K562 (cell line): ENCODE results near the gene NCOA3. TPM values are rescaled to one million over a fixed set of nuclear protein-coding genes. Genes with fewer than 3 reads are reported as not detected.

ENCODE experiments used
- ATAC-seq: fragments of 200-7000 bp; cut with Tn5 transposase; 3 replicates; pipeline ENCODE4 v1.9.1; 2020; ENCODE audit warnings: moderate library complexity
- BruUV-seq: library from RNA; stranded (reverse); fragments of 400-500 nt; replicated peaks from 2 replicates; lab custom pipeline; 2021; lab: Mats Ljungman, UMichigan
- CTCF ChIA-PET: fragments of 300-600 bp; formaldehyde crosslinking; extraction: SDS; loops from one replicate; lab custom pipeline; 2021; ENCODE audit warnings: low intra/inter-chr PET ratio; lab: Yijun Ruan, JAX
- POLR2A ChIA-PET: fragments of 300-600, 350-650 bp; sonication (Branson Sonifier 250); formaldehyde crosslinking; extraction: SDS; loops from one replicate; lab custom pipeline; 2021; ENCODE audit warnings: antibody characterized with exemption, inconsistent platforms; lab: Yijun Ruan, JAX
- DNase-seq, 4 experiments: peaks; one replicate each; pipeline versions ENCODE4 v3.0.0 to v3.0.0-alpha.2; 2011 to 2018; ENCODE audit warnings: low spot score in 3 of 4, mixed read lengths in 3 of 4; ENCODE audit errors: extremely low read depth in 1 of 4
- FAIRE-seq: peaks from 2 replicates; lab custom pipeline; 2011; peaks lifted over from hg19 to GRCh38; lab: Jason Lieb, UNC
- H2AFZ ChIP-seq: 2 replicates; pipeline ENCODE4 v1.6.0; 2011; ENCODE audit warnings: low read depth, low read length, control low read depth, inconsistent platforms
- H3K27ac ChIP-seq: fragments of 200-600 bp; 3 replicates; pipeline ENCODE4 v1.8.0; 2011; ENCODE audit warnings: low read depth, mild to moderate bottlenecking, control low read depth, inconsistent platforms, low read length, moderate library complexity, mixed read lengths; ENCODE audit errors: extremely low read depth
- H3K27me3 ChIP-seq, 2 experiments: fragments of 300-600 bp in 1 of 2; 2 replicates in 1 of 2; 3 replicates in 1 of 2; pipeline versions ENCODE4 v1.6.0 to v1.8.0; 2011; ENCODE audit warnings: inconsistent platforms in 2 of 2, low read length in 2 of 2, mild to moderate bottlenecking in 1 of 2, mixed read lengths in 1 of 2, moderate library complexity in 1 of 2; ENCODE audit not compliant: control insufficient read depth in 2 of 2, insufficient read depth in 2 of 2
- H3K36me3 ChIP-seq: fragments of 300-600 bp; 3 replicates; pipeline ENCODE4 v1.8.0; 2011; ENCODE audit warnings: mild to moderate bottlenecking, low read length, inconsistent platforms; ENCODE audit not compliant: control insufficient read depth, insufficient read depth
- H3K4me1 ChIP-seq, 2 experiments: fragments of 200-600 bp in 1 of 2; replicated peaks in 1 of 2; 2 replicates in 1 of 2; 3 replicates in 1 of 2; pipeline versions ENCODE4 v1.5.1 to v1.8.0; 2011; ENCODE audit warnings: inconsistent platforms in 2 of 2, low read length in 2 of 2, mild to moderate bottlenecking in 1 of 2, mixed read lengths in 1 of 2, moderate library complexity in 1 of 2; ENCODE audit not compliant: control insufficient read depth in 2 of 2, insufficient read depth in 2 of 2
- H3K4me2 ChIP-seq: 2 replicates; pipeline ENCODE4 v1.6.1; 2011; ENCODE audit warnings: low read length, control low read depth, inconsistent platforms, mixed read lengths; ENCODE audit not compliant: insufficient read depth
- H3K4me3 ChIP-seq: fragments of 200-600 bp; sonication (generic), shearing (Covaris generic); 2 replicates; pipeline ENCODE4 v1.5.1; 2016; ENCODE audit warnings: control low read depth, inconsistent platforms
- H3K79me2 ChIP-seq: fragments of 200-600 bp; 3 replicates; pipeline ENCODE4 v1.8.0; 2011; ENCODE audit warnings: low read length, inconsistent platforms; ENCODE audit not compliant: control insufficient read depth, insufficient read depth
- H3K9ac ChIP-seq, 2 experiments: 2 replicates each; pipeline versions ENCODE4 v1.6.0 to v1.6.1; 2011; ENCODE audit warnings: low read depth in 2 of 2, low read length in 2 of 2, control low read depth in 1 of 2, inconsistent platforms in 1 of 2, mild to moderate bottlenecking in 1 of 2, mixed read lengths in 1 of 2; ENCODE audit not compliant: insufficient read depth in 1 of 2
- H3K9me1 ChIP-seq: one replicate; pipeline ENCODE4 v1.6.0; 2011; ENCODE audit warnings: inconsistent platforms, mild to moderate bottlenecking, low read length, moderate library complexity; ENCODE audit not compliant: control insufficient read depth, insufficient read depth
- H3K9me3 ChIP-seq: replicated peaks from 2 replicates; pipeline ENCODE4 v1.5.1; 2011; ENCODE audit warnings: low read depth, low read length, inconsistent platforms; ENCODE audit not compliant: control insufficient read depth, insufficient read depth
- H4K20me1 ChIP-seq: replicated peaks from 2 replicates; pipeline ENCODE4 v1.6.1; 2011; ENCODE audit warnings: low read length, inconsistent platforms, mixed read lengths; ENCODE audit not compliant: control insufficient read depth, insufficient read depth
- ZNF217 ChIP-seq: sonication (generic); formaldehyde crosslinking; IDR thresholded peaks from 2 replicates; pipeline ENCODE4 v1.8.0; 2022; ENCODE audit warnings: mild to moderate bottlenecking, missing genetic modification reagents
- WGBS: fragments of 100-300 bp; shearing (Covaris generic); methylation state at CpG from one replicate; pipeline ENCODE4 v1.1.6; 2016; ENCODE audit warnings: low coverage, mixed read lengths; ENCODE audit not compliant: insufficient coverage; ENCODE audit errors: missing lambda C conversion rate; 5-methylcytosine and 5-hydroxymethylcytosine counted together
- in situ Hi-C: fragments of 300-500 bp; cut with MboI; formaldehyde crosslinking; loops from 4 replicates; pipeline ENCODE4 v1.15.0; 2018; ENCODE audit warnings: inconsistent platforms, mixed read lengths
- intact Hi-C: fragments of 100-400 bp; cut with micrococcal nuclease; formaldehyde crosslinking; loops from 2 replicates; pipeline ENCODE4 v1.14.2; 2022
- polyA plus RNA-seq, 8 experiments: library from polyadenylated mRNA; depleted of rRNA in 4 of 8; stranded (reverse) in 5 of 8; unstranded in 3 of 8; fragments of >200 nt; fragmentation: Nextera tagmentation in 2 of 8; fragmentation: Illumina TruSeq in 1 of 8; extraction: Ambion mirVana in 2 of 8; extraction: Trizol in 1 of 8; gene quantifications; 2 replicates each; pipeline versions ENCODE4 v1.2.1 to v1.2.3, GENCODE V29; 2011 to 2014; ENCODE audit warnings: inconsistent platforms in 1 of 8, missing spikeins in 1 of 8
- total RNA-seq, 7 experiments: library from RNA; depleted of rRNA in 6 of 7; stranded (reverse); fragments of >200 nt in 6 of 7; fragmentation: Illumina TruSeq in 2 of 7; extraction: Trizol in 2 of 7; gene quantifications; 2 replicates each; pipeline versions ENCODE4 v1.2.1 to v1.2.3, GENCODE V29; 2011 to 2021; ENCODE audit warnings: low replicate concordance in 1 of 7
- TF ChIP-seq, protein P1 (sequence below), 3 experiments: fragments of 200-800 bp in 1 of 3; fragments of 250-450 bp in 1 of 3; fragments of 450-650 bp in 1 of 3; sonication (Bioruptor Pico) in 1 of 3; sonication (Bioruptor generic) in 1 of 3; formaldehyde crosslinking in 1 of 3; IDR thresholded peaks; 2 replicates each; pipeline versions ENCODE4 v1.6.1 to v1.8.0; 2016 to 2022; ENCODE audit warnings: mild to moderate bottlenecking in 2 of 3, missing genetic modification characterization in 2 of 3, missing compliant biosample characterization in 1 of 3, moderate library complexity in 1 of 3

Gene NCOA3
- total and polyA plus RNA-seq, 9 of the 15 experiments (the other 6 are each of a cell fraction or from before 2014, with no cell fraction given) = 3.2 to 24.3 (median 14.4) TPM

DNA sequence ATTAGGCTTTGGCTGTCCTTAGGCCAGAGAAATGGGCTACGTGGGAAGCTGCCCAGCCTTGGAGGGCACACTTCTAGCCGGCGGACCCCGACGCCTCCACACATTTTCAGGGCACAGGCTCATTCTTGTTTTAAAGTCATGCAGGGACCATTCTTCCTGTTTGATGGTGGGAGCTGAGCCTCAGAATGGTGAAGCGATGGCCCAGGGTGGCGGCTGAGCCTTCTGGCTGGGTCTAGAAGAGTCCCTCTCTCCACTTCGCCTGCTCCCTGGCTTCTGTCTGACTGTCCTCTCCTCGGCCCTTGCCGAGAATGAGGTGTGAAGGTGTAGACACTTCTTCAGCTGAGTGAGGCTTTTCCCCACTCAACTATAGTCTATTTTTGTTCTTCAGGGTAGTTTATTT is 169.2 kb downstream of the NCOA3 start:
- Histone ChIP-seq H3K27me3 (peaks cover 71 to 92% of the 10 kb centered on the region in 2 experiments), H3K9ac (no peak overlapping the region), H3K79me2 (no peaks in the 10 kb centered on the region), H4K20me1 (peaks cover 21% of the 10 kb centered on the region), H3K4me3 (no peak overlapping the region), H3K4me1 (peaks cover 0 to 10% of the 10 kb centered on the region in 2 experiments; a peak in 1 of 5 replicates), H3K9me3 (no peaks in the 10 kb centered on the region), H3K27ac (no peak overlapping the region), H3K36me3 (no peaks in the 10 kb centered on the region), H3K4me2 (no peak overlapping the region), H3K9me1 (no peaks in the 10 kb centered on the region), H2AFZ (no peak overlapping the region)
- 23% methylated on average over 10 of the region's 10 CpGs for WGBS
- in situ Hi-C loops (loop anchor here (5.0 kb wide), 1 partner anchor 946 kb away; no protein-coding TSS in a partner anchor), intact Hi-C loops (no loop called here)
- no peak for DNase-seq
- no peak for ATAC-seq
- ChIA-PET POLR2A (no interaction called here), CTCF (no interaction called here)
- FAIRE-seq = no peak
- BruUV-seq = no TSS peak
- TF ChIP-seq ZNF217 (CRISPR knock-in tag) = no peak
- TF ChIP-seq, protein P1, sequence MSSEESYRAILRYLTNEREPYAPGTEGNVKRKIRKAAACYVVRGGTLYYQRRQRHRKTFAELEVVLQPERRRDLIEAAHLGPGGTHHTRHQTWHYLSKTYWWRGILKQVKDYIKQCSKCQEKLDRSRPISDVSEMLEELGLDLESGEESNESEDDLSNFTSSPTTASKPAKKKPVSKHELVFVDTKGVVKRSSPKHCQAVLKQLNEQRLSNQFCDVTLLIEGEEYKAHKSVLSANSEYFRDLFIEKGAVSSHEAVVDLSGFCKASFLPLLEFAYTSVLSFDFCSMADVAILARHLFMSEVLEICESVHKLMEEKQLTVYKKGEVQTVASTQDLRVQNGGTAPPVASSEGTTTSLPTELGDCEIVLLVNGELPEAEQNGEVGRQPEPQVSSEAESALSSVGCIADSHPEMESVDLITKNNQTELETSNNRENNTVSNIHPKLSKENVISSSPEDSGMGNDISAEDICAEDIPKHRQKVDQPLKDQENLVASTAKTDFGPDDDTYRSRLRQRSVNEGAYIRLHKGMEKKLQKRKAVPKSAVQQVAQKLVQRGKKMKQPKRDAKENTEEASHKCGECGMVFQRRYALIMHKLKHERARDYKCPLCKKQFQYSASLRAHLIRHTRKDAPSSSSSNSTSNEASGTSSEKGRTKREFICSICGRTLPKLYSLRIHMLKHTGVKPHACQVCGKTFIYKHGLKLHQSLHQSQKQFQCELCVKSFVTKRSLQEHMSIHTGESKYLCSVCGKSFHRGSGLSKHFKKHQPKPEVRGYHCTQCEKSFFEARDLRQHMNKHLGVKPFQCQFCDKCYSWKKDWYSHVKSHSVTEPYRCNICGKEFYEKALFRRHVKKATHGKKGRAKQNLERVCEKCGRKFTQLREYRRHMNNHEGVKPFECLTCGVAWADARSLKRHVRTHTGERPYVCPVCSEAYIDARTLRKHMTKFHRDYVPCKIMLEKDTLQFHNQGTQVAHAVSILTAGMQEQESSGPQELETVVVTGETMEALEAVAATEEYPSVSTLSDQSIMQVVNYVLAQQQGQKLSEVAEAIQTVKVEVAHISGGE (CRISPR knock-in tag; IDR thresholded peaks at IDR 0.05) = peak in 1 of 3 experiments; percentile 74; a peak in 2 of 6 replicates
